Brain microvascular endothelial cell (primary cell): ENCODE data around the gene TSR3.
A peak's percentile ranks its signal among the peaks of the same experiment; 100 is the strongest.

Source experiments
- DNase-seq: peaks from one replicate; pipeline ENCODE4 v3.0.0-alpha.2; 2020
- H3K27ac ChIP-seq: fragments of 250-450 bp; sonication (Bioruptor Pico); 2 replicates; pipeline ENCODE4 v1.5.1; 2020; ENCODE audit warnings: mild to moderate bottlenecking, moderate library complexity
- H3K27me3 ChIP-seq: fragments of 250-450 bp; sonication (Bioruptor Pico); replicated peaks from 2 replicates; pipeline ENCODE4 v1.5.1; 2020; ENCODE audit warnings: mild to moderate bottlenecking
- H3K36me3 ChIP-seq: fragments of 250-450 bp; sonication (Bioruptor Pico); replicated peaks from 2 replicates; pipeline ENCODE4 v1.5.1; 2020; ENCODE audit warnings: mild to moderate bottlenecking
- H3K4me3 ChIP-seq: 2 replicates; pipeline ENCODE4 v1.5.1; 2011; ENCODE audit warnings: low read depth, mild to moderate bottlenecking, control low read depth, low read length, moderate library complexity
- in situ Hi-C: cut with HindIII; loops from 2 replicates; pipeline ENCODE4 v1.10.0; 2017; ENCODE audit warnings: low sequenced_read_pairs, low pct_ligation_motif_present
- TF ChIP-seq, protein P1 (sequence below): IDR thresholded peaks from 2 replicates; pipeline ENCODE4 v1.5.1; 2011; ENCODE audit warnings: low read depth, mild to moderate bottlenecking, moderate library complexity, low read length, control low read depth, inconsistent platforms; ENCODE audit errors: missing control alignments

Gene TSR3

DNA sequence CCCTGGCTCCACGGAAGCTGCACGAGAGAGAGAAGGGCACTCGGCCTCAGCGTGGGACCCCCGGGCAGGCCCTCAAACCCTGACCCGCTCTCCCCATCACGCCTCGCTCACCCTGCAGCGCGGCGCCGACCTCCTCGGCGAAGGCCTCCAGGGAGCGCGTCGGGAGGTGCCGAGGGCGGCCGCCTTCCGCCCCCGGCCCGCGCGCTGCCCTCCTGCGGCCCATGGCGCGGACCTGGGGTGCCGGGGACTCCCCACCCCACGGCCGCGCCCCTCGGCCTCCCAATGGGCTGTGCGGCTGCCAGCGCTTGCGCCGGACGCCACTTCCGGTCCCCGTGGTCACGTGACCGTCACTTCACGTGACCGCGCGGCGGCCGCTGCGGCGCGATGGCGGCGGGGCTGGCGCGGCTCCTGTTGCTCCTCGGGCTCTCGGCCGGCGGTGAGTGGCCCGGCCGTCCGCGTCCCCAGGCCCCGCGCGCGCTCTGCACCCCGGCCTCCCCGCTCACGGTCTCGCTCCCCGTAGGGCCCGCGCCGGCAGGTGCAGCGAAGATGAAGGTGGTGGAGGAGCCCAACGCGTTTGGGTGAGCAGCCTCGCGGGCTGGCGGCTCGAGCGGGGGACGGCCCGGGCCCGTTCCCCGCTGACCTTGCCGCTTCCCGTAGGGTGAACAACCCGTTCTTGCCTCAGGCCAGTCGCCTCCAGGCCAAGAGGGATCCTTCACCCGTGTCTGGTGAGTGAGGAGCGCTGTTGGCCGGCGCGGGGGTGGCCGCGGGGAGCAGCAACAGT lies at the start of gene TSR3, which contains the start of gene GNPTG:
TSS of gene TSR3 (minus strand) at position 297 of the 781 bp plus-strand sequence. CDS start at position 223, 74 bp downstream.
TSS of gene GNPTG (plus strand) at position 350 of the 781 bp plus-strand sequence. CDS start at position 385, 35 bp downstream.
- Histone ChIP-seq H3K27ac (peak within 1 kb of the TSS; percentile 29), H3K36me3 (peaks cover 17% of the 10 kb centered on the region), H3K27me3 (no peaks in the 10 kb centered on the region), H3K4me3 (peak within 1 kb of the TSS; percentile 81)
- TF ChIP-seq, protein P1, sequence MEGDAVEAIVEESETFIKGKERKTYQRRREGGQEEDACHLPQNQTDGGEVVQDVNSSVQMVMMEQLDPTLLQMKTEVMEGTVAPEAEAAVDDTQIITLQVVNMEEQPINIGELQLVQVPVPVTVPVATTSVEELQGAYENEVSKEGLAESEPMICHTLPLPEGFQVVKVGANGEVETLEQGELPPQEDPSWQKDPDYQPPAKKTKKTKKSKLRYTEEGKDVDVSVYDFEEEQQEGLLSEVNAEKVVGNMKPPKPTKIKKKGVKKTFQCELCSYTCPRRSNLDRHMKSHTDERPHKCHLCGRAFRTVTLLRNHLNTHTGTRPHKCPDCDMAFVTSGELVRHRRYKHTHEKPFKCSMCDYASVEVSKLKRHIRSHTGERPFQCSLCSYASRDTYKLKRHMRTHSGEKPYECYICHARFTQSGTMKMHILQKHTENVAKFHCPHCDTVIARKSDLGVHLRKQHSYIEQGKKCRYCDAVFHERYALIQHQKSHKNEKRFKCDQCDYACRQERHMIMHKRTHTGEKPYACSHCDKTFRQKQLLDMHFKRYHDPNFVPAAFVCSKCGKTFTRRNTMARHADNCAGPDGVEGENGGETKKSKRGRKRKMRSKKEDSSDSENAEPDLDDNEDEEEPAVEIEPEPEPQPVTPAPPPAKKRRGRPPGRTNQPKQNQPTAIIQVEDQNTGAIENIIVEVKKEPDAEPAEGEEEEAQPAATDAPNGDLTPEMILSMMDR = no peak
- in situ Hi-C loops = no loop called here
- peak; percentile 60 for DNase-seq

DNA sequence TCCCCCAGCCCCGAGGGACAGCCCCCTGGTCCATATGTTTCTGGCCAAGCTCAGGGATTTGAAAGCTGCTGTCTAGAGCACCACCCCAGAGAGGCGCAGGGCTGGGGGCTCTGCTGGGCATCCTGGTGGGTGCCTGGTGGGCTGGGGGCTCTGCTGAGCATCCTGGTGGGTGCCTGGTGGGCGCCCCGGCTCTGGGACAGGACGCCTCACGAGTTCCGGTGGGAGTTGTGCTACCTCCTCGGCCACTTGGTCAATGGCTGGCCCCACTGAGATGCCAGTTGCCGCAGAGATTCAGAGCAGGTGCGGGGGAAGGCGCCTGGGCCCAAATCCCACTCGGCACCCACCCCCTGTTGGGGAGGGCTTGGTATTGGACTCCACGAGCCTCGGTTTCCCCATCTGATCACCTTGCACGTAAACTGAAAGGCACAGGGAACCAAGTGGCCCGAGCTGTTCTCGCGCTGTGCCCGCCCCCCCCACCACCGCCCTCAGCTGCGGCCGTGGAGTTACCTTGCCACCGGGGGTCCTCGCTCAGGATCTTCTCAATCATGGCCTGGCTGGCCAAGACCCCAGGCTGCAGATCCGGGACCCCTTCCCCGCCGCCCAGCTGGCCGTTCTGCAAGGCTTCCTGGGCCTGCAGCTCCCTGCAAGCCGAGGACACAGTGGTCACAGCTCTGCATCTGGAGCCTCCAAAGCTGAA lies 49.5 kb upstream of the TSR3 start:
- TF ChIP-seq, protein P1 = no peak
- Histone ChIP-seq H3K27ac (no peak overlapping the region), H3K27me3 (no peaks in the 10 kb centered on the region), H3K36me3 (no peaks in the 10 kb centered on the region), H3K4me3 (no peak overlapping the region)
- in situ Hi-C loops = no loop called here
- no peak for DNase-seq

- in situ Hi-C loops = no loop called here
- no peaks in the 10 kb centered on the region for H3K36me3 ChIP-seq
- TF ChIP-seq, protein P1 = no peak
- no peak for DNase-seq
- no peak overlapping the region for H3K27ac ChIP-seq
- no peak overlapping the region for H3K4me3 ChIP-seq
- H3K27me3 ChIP-seq = no peaks in the 10 kb centered on the region
Measured at GRCh38 chr16:1398826-1399581, 47.3 kb upstream of the TSR3 start.

DNA sequence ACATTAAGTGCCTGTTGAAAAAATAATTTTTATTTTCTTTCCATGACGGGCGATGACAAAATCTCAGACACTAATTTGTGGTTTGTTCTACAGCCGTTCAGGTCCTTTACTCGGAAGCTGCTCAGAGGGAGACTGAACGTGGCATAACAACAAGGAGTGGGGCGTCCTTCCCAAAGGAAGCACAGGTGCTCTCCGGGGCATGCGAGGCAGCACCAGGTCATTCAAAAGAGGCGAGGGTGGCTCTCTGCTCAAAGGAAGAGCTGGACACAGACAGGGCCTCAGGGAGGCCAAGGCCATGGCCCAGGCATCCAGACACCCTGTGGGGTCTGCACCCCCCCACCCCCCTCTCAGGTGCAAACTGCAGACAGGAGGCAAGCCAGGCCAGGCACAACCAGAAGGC lies 46.7 kb upstream of the TSR3 start:
- in situ Hi-C loops = no loop called here
- DNase-seq = no peak
- Histone ChIP-seq H3K27ac (no peak overlapping the region), H3K36me3 (no peaks in the 10 kb centered on the region), H3K4me3 (no peak overlapping the region), H3K27me3 (no peaks in the 10 kb centered on the region)
- TF ChIP-seq, protein P1 = no peak

DNA sequence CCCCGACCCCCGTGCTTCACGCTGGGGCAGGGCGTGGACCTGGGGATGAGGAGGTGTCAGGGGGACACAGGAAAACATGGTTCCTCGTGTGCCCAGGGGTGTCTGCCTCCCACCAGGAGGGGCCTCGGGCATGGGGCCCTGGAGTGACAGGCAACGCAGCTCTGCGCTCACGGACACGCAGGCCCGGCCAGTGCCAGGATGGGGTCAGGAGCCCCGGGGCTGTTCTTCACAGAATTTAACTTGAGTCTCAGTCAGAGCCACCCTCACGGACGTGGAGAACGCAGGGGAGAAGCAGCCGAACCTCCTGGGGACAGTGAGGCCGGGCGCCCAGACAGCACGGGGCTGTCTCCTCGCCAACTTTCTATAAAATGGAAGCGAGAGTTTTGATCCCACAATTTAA lies 46.1 kb upstream of the TSR3 start:
- Histone ChIP-seq H3K27ac (no peak overlapping the region), H3K4me3 (no peak overlapping the region), H3K27me3 (no peaks in the 10 kb centered on the region), H3K36me3 (no peaks in the 10 kb centered on the region)
- in situ Hi-C loops = no loop called here
- no peak for DNase-seq
- TF ChIP-seq, protein P1 = no peak
